Neural cell (in vitro differentiated cells): ENCODE results near the gene CHKA.

Experiments
- CTCF ChIP-seq: fragments of 450-650 bp; IDR thresholded peaks from 2 replicates; pipeline ENCODE4 v1.5.1; 2014; ENCODE audit warnings: antibody characterized with exemption, mild to moderate bottlenecking, moderate library complexity; ENCODE audit not compliant: poor library complexity, severe bottlenecking
- EP300 ChIP-seq: fragments of 450-650 bp; conservative IDR thresholded peaks from 2 replicates; pipeline ENCODE4 v1.6.1; 2014; ENCODE audit warnings: antibody characterized with exemption, mild to moderate bottlenecking, moderate library complexity; ENCODE audit not compliant: poor library complexity, severe bottlenecking
- EZH2 ChIP-seq: fragments of 200-600, 300-800 bp; shearing (Covaris generic), sonication (generic); IDR thresholded peaks from 2 replicates; pipeline ENCODE4 v1.6.1; 2014; ENCODE audit warnings: antibody characterized with exemption, low read length, borderline replicate concordance, mild to moderate bottlenecking; ENCODE audit not compliant: insufficient read depth, poor library complexity, severe bottlenecking
- MXI1 ChIP-seq: fragments of 450-650 bp; conservative IDR thresholded peaks from 2 replicates; pipeline ENCODE4 v1.6.1; 2014; ENCODE audit warnings: antibody characterized with exemption, mild to moderate bottlenecking; ENCODE audit not compliant: poor library complexity, severe bottlenecking
- POLR2AphosphoS5 ChIP-seq: IDR thresholded peaks from 2 replicates; pipeline ENCODE4 v1.6.1; 2012
- TAF1 ChIP-seq: IDR thresholded peaks from 2 replicates; pipeline ENCODE4 v1.6.1; 2012; ENCODE audit warnings: low read depth

DNA sequence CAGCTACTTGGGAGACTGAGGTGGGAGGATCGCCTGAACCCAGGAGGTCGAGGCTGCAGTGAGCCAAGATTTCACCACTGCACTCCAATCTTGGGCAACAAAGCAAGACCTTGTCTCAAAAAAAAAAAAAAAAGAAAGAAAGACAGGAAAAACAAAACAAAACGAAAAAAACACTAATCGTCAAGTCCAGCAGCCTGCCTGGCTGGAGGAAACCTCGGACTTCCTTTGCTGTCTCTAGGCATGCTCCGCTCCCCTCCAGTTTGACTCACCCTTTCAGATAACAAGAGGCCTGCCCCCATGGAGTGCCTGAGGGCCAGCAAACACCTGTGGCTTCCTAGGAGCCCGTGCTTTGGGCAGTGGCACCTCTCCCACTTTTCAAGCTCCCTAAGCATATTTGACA, 28.8 kb upstream of the CHKA start:
- TF ChIP-seq EP300 (no peak), CTCF (no peak), EZH2 (no peak), MXI1 (no peak), TAF1 (no peak), POLR2AphosphoS5 (no peak)
